ENCODE measurements around the gene MARCHF4.
A peak's percentile ranks its signal among the peaks of the same experiment; 100 is the strongest.
"Not testable (repeated sequence)": the region's sequence is repeated elsewhere in the genome, so short reads cannot be mapped to it uniquely, and the experiment has no call there.

MARCHF4 gene

GRCh38 chr2:216392018-216392562 lies 19.8 kb upstream of the MARCHF4 start:
- no peak for DNase-seq (ENCODE audit: low spot score)

DNA sequence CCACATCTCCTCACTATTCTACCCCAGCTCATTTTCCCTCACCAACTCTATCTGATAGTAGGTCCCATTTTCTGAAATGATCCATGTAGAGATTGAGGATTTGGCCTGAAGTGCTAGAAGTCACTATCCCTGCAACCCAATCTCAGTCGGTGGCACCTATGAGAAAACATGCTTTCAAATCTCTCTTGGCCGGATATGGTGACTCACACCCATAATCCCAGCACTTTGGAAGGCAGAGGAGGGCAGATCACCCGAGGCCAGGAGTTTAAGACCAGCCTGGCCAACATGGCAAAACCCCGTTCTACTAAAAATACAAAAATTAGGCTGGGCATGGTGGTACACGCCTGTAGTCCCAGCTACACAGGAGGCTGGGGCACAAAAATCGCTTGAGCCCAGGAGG lies 19.1 kb upstream of the MARCHF4 start:
- no peak for DNase-seq (ENCODE audit: low spot score)

- DNase-seq (ENCODE audit: low spot score) = no peak
Measured at GRCh38 chr2:216389570-216389969, 17.3 kb upstream of the MARCHF4 start.

DNA sequence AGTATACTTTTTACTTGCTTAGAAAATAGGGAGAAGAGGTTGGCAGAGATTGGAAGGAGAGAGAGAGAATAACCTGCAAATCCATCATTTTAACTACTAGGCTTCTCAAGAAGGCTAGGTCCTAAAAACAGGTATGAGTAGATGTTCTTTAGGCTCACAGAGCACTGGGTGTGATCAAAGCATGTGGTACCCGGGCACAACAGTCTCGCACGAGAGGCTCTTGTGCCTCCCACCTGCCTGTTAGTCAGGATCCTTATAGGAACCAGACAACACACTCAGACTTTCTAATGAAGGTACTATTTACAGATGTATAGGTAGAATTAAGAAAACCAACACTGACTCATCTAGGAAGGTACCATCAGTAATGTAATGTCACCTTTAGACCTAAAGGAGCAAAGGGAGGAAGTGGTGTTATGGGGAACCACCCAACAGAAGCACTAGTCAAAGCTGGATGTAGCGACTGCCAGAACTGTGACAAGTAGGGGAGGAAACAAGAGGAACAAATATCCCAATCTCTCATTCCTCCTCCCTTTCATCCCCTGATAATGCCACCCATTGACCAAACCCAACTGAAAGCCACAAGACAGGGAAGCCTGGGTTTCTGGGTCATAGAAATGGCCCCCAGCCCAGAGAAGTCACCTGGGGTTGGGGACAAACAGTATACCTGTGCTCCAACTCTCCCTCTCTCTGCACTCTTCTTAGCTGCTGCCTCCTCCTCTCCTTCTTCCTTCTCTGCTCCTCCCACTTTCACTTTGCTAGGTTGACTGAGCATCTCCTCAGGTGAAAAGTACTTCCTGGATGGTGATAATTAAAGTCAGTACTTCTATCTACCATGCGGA lies 16.0 kb upstream of the MARCHF4 start:
- no peak for DNase-seq (ENCODE audit: low spot score)

GRCh38 chr2:216387262-216387661 lies 15.0 kb upstream of the MARCHF4 start:
- DNase-seq (ENCODE audit: low spot score) = no peak

GRCh38 chr2:216385478-216385877 lies 13.2 kb upstream of the MARCHF4 start:
- DNase-seq (ENCODE audit: low spot score) = no peak

DNA sequence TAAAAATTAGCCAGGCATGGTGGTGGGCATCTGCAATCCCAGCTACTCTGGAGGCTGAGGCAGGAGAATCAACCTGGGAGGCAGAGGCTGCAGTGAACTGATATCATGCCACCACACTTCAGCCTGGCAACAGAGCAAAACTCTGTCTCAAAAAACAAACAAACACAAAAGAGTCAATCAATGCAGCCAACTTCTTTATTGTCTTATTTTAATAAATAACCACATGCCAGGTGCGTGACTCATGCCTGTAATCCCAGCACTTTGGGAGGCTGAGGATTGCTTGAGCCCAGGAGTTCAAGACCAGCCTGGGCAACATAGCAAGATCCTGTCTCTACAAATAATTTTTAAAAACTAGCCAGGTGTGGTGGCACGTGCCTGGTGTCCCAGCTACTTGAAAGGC lies 12.1 kb upstream of the MARCHF4 start:
- DNase-seq (ENCODE audit: low spot score) = not testable (repeated sequence)

DNA sequence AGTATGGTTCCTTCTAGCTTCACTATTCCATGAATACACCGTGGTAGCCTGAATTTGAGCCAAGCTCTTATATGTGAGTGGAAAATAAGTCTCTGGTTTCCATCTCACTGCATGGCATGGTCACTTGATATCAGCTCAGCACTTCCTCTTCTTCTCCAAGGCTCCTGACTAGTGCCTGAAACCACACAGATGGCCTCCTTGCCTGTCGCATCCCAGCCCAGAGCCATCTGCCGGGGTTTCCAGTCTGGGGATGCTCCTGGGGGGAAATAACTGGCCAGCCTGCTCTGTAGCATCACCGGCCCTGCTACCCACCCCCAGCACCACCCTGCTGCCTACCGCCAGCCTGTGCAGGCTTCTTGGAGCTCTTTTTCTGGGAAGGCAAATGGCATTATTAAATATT lies 7.7 kb upstream of the MARCHF4 start:
- no peak for DNase-seq (ENCODE audit: low spot score)

GRCh38 chr2:216375286-216375685 lies 3.0 kb upstream of the MARCHF4 start:
- no peak for DNase-seq (ENCODE audit: low spot score)

GRCh38 chr2:216373896-216374295 lies 1.6 kb upstream of the MARCHF4 start:
- no peak for DNase-seq (ENCODE audit: low spot score)

- peak; percentile 26 for DNase-seq (ENCODE audit: low spot score)
Measured at GRCh38 chr2:216372761-216373291, 543 bp upstream of the MARCHF4 start.

GRCh38 chr2:216370961-216371712 lies 1.1 kb downstream of the MARCHF4 start:
- DNase-seq (ENCODE audit: low spot score) = no peak

- DNase-seq (ENCODE audit: low spot score) = no peak
Measured at GRCh38 chr2:216369821-216370220, 2.5 kb downstream of the MARCHF4 start.

GRCh38 chr2:216366777-216367471 lies 5.4 kb downstream of the MARCHF4 start:
- DNase-seq (ENCODE audit: low spot score) = no peak

GRCh38 chr2:216365518-216365917 lies 6.8 kb downstream of the MARCHF4 start:
- DNase-seq (ENCODE audit: low spot score) = no peak

GRCh38 chr2:216363221-216363620 lies 9.1 kb downstream of the MARCHF4 start:
- DNase-seq (ENCODE audit: low spot score) = no peak

- no peak for DNase-seq (ENCODE audit: low spot score)
Measured at GRCh38 chr2:216362730-216363129, 9.6 kb downstream of the MARCHF4 start.

- DNase-seq (ENCODE audit: low spot score) = no peak
Measured at GRCh38 chr2:216355711-216356110, 16.6 kb downstream of the MARCHF4 start.

DNA sequence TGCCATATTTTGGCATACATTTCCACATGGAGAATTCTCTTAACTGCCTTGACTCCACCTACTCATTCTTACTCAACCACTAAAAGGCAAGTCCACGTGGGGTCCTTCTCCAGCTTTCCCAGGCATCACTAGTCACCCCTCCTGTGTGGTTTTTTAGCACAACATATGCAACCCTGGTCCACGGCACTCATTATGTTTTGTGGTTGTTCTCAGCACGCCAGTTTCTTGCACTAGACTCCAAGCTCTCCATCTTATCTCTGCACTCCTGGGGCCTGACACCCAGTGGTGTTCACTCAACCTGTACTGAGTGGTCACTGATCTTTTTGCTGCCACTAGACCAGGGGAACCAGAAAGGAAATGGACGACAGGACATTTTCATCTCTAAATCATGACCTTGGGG lies 18.0 kb downstream of the MARCHF4 start:
- DNase-seq (ENCODE audit: low spot score) = no peak

GRCh38 chr2:216352653-216353270 lies 19.5 kb downstream of the MARCHF4 start:
- DNase-seq (ENCODE audit: low spot score) = no peak

DNA sequence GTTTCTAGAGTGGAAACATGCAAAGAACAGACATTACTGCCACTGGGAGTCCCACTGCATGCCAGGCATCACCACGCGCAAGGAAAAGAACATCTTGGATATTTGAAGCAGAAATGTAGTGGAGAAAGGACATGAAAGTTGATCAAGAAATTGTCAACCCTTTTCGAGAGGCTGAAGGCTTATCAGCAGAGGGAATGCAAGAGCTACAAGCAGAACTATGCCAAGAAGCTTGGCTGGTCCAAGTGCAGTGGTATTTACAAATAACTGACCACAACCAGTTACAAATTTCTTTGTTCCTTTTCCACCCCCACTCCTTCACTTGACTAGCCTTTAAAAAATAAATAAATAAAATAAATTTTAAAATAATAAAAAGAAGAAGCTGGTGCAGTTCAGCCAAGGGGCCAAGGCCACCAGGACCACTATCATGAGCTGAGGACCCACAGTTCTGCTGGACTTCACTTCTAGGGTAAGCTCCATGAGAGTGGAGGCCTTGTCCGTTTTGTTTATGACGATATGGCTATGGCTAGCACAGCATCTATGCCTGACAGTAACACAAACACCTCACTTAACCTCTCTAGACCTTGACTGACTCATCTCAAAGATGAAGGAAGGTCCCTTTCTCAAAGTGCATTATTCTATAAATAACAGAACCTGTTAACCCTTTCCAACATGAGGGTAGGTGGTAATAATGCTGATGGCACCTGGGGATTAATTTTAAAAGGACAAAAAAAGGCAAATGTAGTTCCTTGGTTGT lies 20.9 kb downstream of the MARCHF4 start:
- DNase-seq (ENCODE audit: low spot score) = no peak

Data from SW480 (cell line).